Activated naive CD8-positive, alpha-beta T cell treated with anti-CD3 and anti-CD28 coated beads, Interleukin-2, amount 50 U/mL, for 24 hours (primary cell): ENCODE measurements around the gene TEK.
"Not testable (repeated sequence)": the region's sequence is repeated elsewhere in the genome, so short reads cannot be mapped to it uniquely, and the experiment has no call there.

ENCODE experiments used
- ATAC-seq: fragments of 150-1000 bp; cut with Tn5 transposase; one replicate; pipeline ENCODE4 v1.10.0; 2021
- DNase-seq: peaks from one replicate; pipeline ENCODE4 v3.0.0; 2021
- H3K27ac Mint-ChIP-seq: one replicate; pipeline ENCODE4 v1.8.0; 2021; ENCODE audit warnings: mild to moderate bottlenecking, mixed read lengths
- H3K27me3 Mint-ChIP-seq: one replicate; pipeline ENCODE4 v1.8.0; 2021; ENCODE audit warnings: mixed read lengths
- H3K36me3 Mint-ChIP-seq: one replicate; pipeline ENCODE4 v1.8.0; 2021; ENCODE audit warnings: low read depth, mixed read lengths
- H3K4me1 Mint-ChIP-seq: one replicate; pipeline ENCODE4 v1.8.0; 2021; ENCODE audit warnings: mixed read lengths
- H3K4me3 Mint-ChIP-seq: one replicate; pipeline ENCODE4 v1.8.0; 2021; ENCODE audit warnings: mild to moderate bottlenecking, moderate library complexity, mixed read lengths
- H3K9me3 Mint-ChIP-seq: one replicate; pipeline ENCODE4 v1.8.0; 2021; ENCODE audit warnings: mixed read lengths

Gene TEK

DNA sequence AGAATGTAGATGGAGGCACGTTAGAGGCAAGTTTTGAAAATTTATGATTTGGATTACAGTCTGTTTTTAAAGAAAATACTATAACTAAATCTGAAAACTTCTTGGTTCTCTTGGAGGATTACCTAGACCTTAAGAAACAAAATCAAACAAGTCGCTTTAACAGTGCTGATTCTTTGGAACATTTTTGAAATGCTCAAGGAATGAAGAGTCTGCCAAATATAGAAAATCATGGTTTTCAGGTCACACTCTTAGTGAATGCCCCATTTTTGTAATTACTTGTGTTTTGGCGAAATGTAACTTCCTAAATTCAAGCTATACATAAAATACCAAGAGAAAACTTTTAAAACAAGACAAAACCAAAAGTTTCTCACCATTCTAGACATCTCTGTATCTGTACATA lies 94.8 kb downstream of the TEK start:
- no peak overlapping the region for H3K27ac Mint-ChIP-seq
- no peaks in the 10 kb centered on the region for H3K36me3 Mint-ChIP-seq
- no peak for ATAC-seq

DNA sequence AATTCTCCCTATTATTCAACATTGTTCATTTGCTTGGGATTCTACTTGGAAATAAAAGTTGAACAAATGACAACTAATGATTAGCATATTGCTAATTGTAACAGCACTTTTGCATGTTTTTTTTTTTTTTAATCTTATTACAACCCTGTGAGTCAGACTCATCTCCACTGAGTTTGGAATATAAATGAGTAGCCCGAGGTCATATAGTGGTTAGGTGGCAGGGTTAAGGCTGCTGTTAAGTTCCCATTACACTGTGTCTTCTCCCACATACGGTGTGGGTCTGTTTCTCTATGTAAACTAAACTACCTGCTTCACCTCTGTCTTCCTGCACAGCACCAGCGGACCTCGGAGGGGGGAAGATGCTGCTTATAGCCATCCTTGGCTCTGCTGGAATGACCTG lies 95.6 kb downstream of the TEK start:
- Mint-ChIP-seq H3K27ac (no peak overlapping the region), H3K4me1 (no peaks in the 10 kb centered on the region), H3K36me3 (no peaks in the 10 kb centered on the region), H3K9me3 (no peaks in the 10 kb centered on the region), H3K27me3 (no peaks in the 10 kb centered on the region), H3K4me3 (no peak overlapping the region)
- ATAC-seq (no peak), DNase-seq (no peak)

More for the DNA sequence above, 94.8 kb downstream of the TEK start:
- no peaks in the 10 kb centered on the region for H3K27me3 Mint-ChIP-seq
- H3K4me1 Mint-ChIP-seq: no peaks in the 10 kb centered on the region
- H3K9me3 Mint-ChIP-seq: no peaks in the 10 kb centered on the region
- H3K4me3 Mint-ChIP-seq: no peak overlapping the region
- DNase-seq: no peak

- H3K4me1 Mint-ChIP-seq: no peaks in the 10 kb centered on the region
- no peak for DNase-seq
- no peaks in the 10 kb centered on the region for H3K9me3 Mint-ChIP-seq
- no peak overlapping the region for H3K4me3 Mint-ChIP-seq
- H3K36me3 Mint-ChIP-seq: no peaks in the 10 kb centered on the region
- no peak overlapping the region for H3K27ac Mint-ChIP-seq
- ATAC-seq: no peak
- H3K27me3 Mint-ChIP-seq: no peaks in the 10 kb centered on the region
Measured at GRCh38 chr9:27205198-27205597, 96.2 kb downstream of the TEK start.

GRCh38 chr9:27206041-27206440 lies 97.0 kb downstream of the TEK start:
- no peaks in the 10 kb centered on the region for H3K36me3 Mint-ChIP-seq
- no peaks in the 10 kb centered on the region for H3K9me3 Mint-ChIP-seq
- no peaks in the 10 kb centered on the region for H3K4me1 Mint-ChIP-seq
- H3K27me3 Mint-ChIP-seq: no peaks in the 10 kb centered on the region
- no peak for DNase-seq
- no peak overlapping the region for H3K27ac Mint-ChIP-seq
- no peak overlapping the region for H3K4me3 Mint-ChIP-seq
- no peak for ATAC-seq

GRCh38 chr9:27209034-27209433 lies 100.0 kb downstream of the TEK start:
- Mint-ChIP-seq H3K4me3 (no peak overlapping the region), H3K4me1 (no peaks in the 10 kb centered on the region), H3K27ac (no peak overlapping the region), H3K36me3 (no peaks in the 10 kb centered on the region), H3K27me3 (peaks cover 2% of the 10 kb centered on the region), H3K9me3 (no peaks in the 10 kb centered on the region)
- ATAC-seq (no peak), DNase-seq (no peak)

- no peak for ATAC-seq
- H3K27ac Mint-ChIP-seq: no peak overlapping the region
- H3K27me3 Mint-ChIP-seq: peaks cover 5% of the 10 kb centered on the region
- no peak overlapping the region for H3K4me3 Mint-ChIP-seq
- DNase-seq: no peak
- H3K4me1 Mint-ChIP-seq: no peaks in the 10 kb centered on the region
- no peaks in the 10 kb centered on the region for H3K36me3 Mint-ChIP-seq
- no peaks in the 10 kb centered on the region for H3K9me3 Mint-ChIP-seq
Measured at GRCh38 chr9:27210588-27210987, 101.6 kb downstream of the TEK start.

- Mint-ChIP-seq H3K27me3 (peaks cover 5% of the 10 kb centered on the region), H3K27ac (no peak overlapping the region), H3K4me3 (no peak overlapping the region), H3K36me3 (no peaks in the 10 kb centered on the region), H3K9me3 (no peaks in the 10 kb centered on the region), H3K4me1 (no peaks in the 10 kb centered on the region)
- DNase-seq: no peak
- no peak for ATAC-seq
Measured at GRCh38 chr9:27212191-27212590, 103.2 kb downstream of the TEK start.

DNA sequence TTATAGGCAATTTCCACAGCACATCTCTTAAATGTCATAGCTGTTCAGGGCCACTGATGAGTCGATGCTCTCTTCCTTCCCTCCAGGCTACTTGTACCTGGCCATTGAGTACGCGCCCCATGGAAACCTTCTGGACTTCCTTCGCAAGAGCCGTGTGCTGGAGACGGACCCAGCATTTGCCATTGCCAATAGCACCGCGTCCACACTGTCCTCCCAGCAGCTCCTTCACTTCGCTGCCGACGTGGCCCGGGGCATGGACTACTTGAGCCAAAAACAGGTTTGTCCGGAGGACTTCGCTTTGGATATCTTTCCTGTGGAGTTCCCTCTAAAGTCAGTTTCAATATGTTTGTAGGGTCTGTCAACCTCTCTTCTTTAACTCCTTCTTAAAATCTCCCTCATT lies 103.6 kb downstream of the TEK start:
- no peaks in the 10 kb centered on the region for H3K9me3 Mint-ChIP-seq
- peaks cover 5% of the 10 kb centered on the region for H3K27me3 Mint-ChIP-seq
- no peaks in the 10 kb centered on the region for H3K4me1 Mint-ChIP-seq
- DNase-seq (no peak), ATAC-seq (no peak)
- no peak overlapping the region for H3K4me3 Mint-ChIP-seq
- H3K36me3 Mint-ChIP-seq: no peaks in the 10 kb centered on the region
- H3K27ac Mint-ChIP-seq: no peak overlapping the region

GRCh38 chr9:27227192-27227591 lies 118.2 kb downstream of the TEK start:
- no peak overlapping the region for H3K27ac Mint-ChIP-seq
- ATAC-seq: no peak

DNA sequence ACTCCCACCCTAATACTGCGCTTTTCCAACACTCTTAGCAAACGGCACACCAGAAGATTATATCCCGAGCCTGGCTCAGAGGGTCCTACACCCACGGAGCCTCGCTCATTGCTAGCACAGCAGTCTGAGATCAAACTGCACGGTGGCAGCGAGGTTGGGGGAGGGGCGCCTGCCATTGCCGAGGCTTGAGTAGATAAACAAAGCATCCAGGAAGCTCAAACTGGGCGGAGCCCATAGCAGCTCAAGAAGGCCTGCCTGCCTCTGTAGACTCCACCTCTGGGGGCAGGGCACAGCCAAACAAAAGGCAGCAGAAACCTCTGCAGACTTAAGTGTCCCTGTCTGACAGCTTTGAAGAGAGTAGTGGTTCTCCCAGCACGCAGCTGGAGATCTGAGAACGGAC lies 130.6 kb downstream of the TEK start:
- not testable (repeated sequence) for DNase-seq, H3K36me3 Mint-ChIP-seq, ATAC-seq, H3K27me3 Mint-ChIP-seq, H3K4me3 Mint-ChIP-seq, H3K4me1 Mint-ChIP-seq, H3K27ac Mint-ChIP-seq
- H3K9me3 Mint-ChIP-seq: peaks cover 19% of the 10 kb centered on the region

More at GRCh38 chr9:27227192-27227591, 118.2 kb downstream of the TEK start:
- Mint-ChIP-seq H3K9me3 (no peaks in the 10 kb centered on the region), H3K27me3 (no peaks in the 10 kb centered on the region), H3K4me3 (no peak overlapping the region), H3K36me3 (no peaks in the 10 kb centered on the region), H3K4me1 (no peaks in the 10 kb centered on the region)
- no peak for DNase-seq

DNA sequence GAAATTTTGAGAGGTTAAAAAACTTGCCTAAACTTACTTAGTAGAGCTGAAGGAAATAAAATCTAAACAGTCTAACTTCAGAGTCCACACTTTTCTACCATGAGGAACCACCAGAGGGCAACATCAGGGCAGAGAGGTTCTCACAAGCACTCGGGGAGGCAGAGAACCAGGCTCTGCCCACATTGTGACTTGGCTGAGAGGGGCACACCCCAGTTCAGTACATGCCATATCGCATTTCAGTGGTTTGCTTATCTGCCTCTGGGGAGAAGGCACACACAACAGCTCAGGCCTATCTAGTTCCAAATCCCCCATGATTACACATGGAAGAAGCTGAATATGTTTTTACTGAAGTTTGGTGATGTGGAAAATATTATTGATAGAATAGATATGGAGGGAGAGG lies 138.7 kb downstream of the TEK start:
- Mint-ChIP-seq H3K4me3 (no peak overlapping the region), H3K27me3 (peaks cover 1% of the 10 kb centered on the region), H3K27ac (no peak overlapping the region), H3K9me3 (no peaks in the 10 kb centered on the region), H3K4me1 (no peaks in the 10 kb centered on the region), H3K36me3 (no peaks in the 10 kb centered on the region)
- ATAC-seq (peak; percentile 33), DNase-seq (peak; percentile 3)

- no peak for DNase-seq
- peaks cover 1% of the 10 kb centered on the region for H3K27me3 Mint-ChIP-seq
Measured at GRCh38 chr9:27248702-27249101, 139.7 kb downstream of the TEK start.

DNA sequence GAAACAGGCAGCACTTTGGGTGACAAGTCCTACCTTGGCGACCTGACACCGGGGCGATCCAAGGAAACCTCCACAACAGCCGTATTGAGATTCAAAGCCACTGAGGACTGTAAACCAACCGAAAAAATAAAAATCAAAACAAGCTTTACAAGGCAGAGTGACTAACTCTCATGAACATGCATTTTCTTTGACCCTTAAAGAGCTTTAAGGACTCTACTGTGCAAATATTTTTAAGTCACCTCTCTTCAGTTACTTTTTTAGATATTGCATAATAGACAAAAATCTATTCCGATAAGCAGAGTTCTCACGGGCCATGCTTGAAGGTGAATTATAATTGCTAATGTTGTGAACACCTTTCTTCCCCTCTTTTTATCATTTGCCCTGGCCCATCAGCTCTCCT lies 149.6 kb downstream of the TEK start:
- ATAC-seq (no peak), DNase-seq (no peak)
- no peaks in the 10 kb centered on the region for H3K4me1 Mint-ChIP-seq
- H3K9me3 Mint-ChIP-seq: peaks cover 4% of the 10 kb centered on the region
- no peaks in the 10 kb centered on the region for H3K36me3 Mint-ChIP-seq
- H3K27ac Mint-ChIP-seq: no peak overlapping the region
- H3K27me3 Mint-ChIP-seq: no peaks in the 10 kb centered on the region
- H3K4me3 Mint-ChIP-seq: no peak overlapping the region

More at GRCh38 chr9:27248702-27249101, 139.7 kb downstream of the TEK start:
- H3K9me3 Mint-ChIP-seq: no peaks in the 10 kb centered on the region
- no peaks in the 10 kb centered on the region for H3K36me3 Mint-ChIP-seq
- H3K27ac Mint-ChIP-seq: no peak overlapping the region
- ATAC-seq: no peak
- no peaks in the 10 kb centered on the region for H3K4me1 Mint-ChIP-seq
- H3K4me3 Mint-ChIP-seq: no peak overlapping the region

- no peak for DNase-seq
Measured at GRCh38 chr9:27260789-27261516, 151.9 kb downstream of the TEK start.

GRCh38 chr9:27261517-27262211 lies 152.6 kb downstream of the TEK start:
- Mint-ChIP-seq H3K27me3 (no peaks in the 10 kb centered on the region), H3K4me1 (no peaks in the 10 kb centered on the region)
- no peak for ATAC-seq

More at GRCh38 chr9:27260789-27261516, 151.9 kb downstream of the TEK start:
- no peaks in the 10 kb centered on the region for H3K4me1 Mint-ChIP-seq
- H3K4me3 Mint-ChIP-seq: no peak overlapping the region
- no peaks in the 10 kb centered on the region for H3K9me3 Mint-ChIP-seq
- no peaks in the 10 kb centered on the region for H3K27me3 Mint-ChIP-seq
- no peaks in the 10 kb centered on the region for H3K36me3 Mint-ChIP-seq
- H3K27ac Mint-ChIP-seq: no peak overlapping the region
- no peak for ATAC-seq

More at GRCh38 chr9:27261517-27262211, 152.6 kb downstream of the TEK start:
- no peaks in the 10 kb centered on the region for H3K36me3 Mint-ChIP-seq
- no peak for DNase-seq
- no peak overlapping the region for H3K4me3 Mint-ChIP-seq
- no peaks in the 10 kb centered on the region for H3K9me3 Mint-ChIP-seq
- H3K27ac Mint-ChIP-seq: no peak overlapping the region
